WI38 (cell line): ENCODE results near the gene SLC9A1.

ENCODE experiments used
- H3K4me3 ChIP-seq: 2 replicates; pipeline ENCODE4 v1.5.1; 2011; ENCODE audit warnings: low read depth, mild to moderate bottlenecking, control low read depth, low read length
- CTCF ChIP-seq: IDR thresholded peaks from 2 replicates; pipeline ENCODE4 v1.5.1; 2012; ENCODE audit warnings: low read depth, mild to moderate bottlenecking, control low read depth, low read length

Gene SLC9A1

GRCh38 chr1:27161594-27161993, 6.7 kb upstream of the SLC9A1 start:
- H3K4me3 ChIP-seq = no peak overlapping the region
- no peak for TF ChIP-seq CTCF

- no peak for TF ChIP-seq CTCF
- no peak overlapping the region for H3K4me3 ChIP-seq
These were observed 2.3 kb upstream of the SLC9A1 start for GRCh38 chr1:27157194-27157593.

GRCh38 chr1:27154469-27154990, 395 bp downstream of the SLC9A1 start:
- peak overlapping the region; percentile 74 for H3K4me3 ChIP-seq

GRCh38 chr1:27153927-27154358, 982 bp downstream of the SLC9A1 start:
- no peak for TF ChIP-seq CTCF
- H3K4me3 ChIP-seq = peak overlapping the region; percentile 74

More at GRCh38 chr1:27154469-27154990, 395 bp downstream of the SLC9A1 start:
- no peak for TF ChIP-seq CTCF

- H3K4me3 ChIP-seq = peak overlapping the region; percentile 74
- TF ChIP-seq CTCF = no peak
These were observed 1.4 kb downstream of the SLC9A1 start for GRCh38 chr1:27153549-27153886.

- peak overlapping the region; percentile 74 for H3K4me3 ChIP-seq
- no peak for TF ChIP-seq CTCF
These were observed 1.9 kb downstream of the SLC9A1 start for GRCh38 chr1:27152829-27153548.

- no peak for TF ChIP-seq CTCF
- H3K4me3 ChIP-seq = peak overlapping the region; percentile 74
These were observed 2.7 kb downstream of the SLC9A1 start for GRCh38 chr1:27152004-27152828.
